Suprapubic skin (tissue), 3 donors: ENCODE data around the gene PODXL.

Source experiments
- CTCF ChIP-seq, 2 donors: fragments of 200-600 bp in 1 of 2; fragments of 450-650 bp in 1 of 2; sonication (generic) in 1 of 2; IDR thresholded peaks; one replicate each; pipeline ENCODE4 v1.5.1; 2016 to 2019; ENCODE audit warnings: antibody characterized with exemption in 2 of 2, mild to moderate bottlenecking in 1 of 2, moderate library complexity in 1 of 2
- POLR2A ChIP-seq, 2 donors: fragments of 450-650 bp; IDR thresholded peaks; one replicate each; pipeline ENCODE4 v1.6.1; 2017; ENCODE audit warnings: antibody characterized with exemption in 2 of 2, mild to moderate bottlenecking in 2 of 2, moderate library complexity in 2 of 2

DNA sequence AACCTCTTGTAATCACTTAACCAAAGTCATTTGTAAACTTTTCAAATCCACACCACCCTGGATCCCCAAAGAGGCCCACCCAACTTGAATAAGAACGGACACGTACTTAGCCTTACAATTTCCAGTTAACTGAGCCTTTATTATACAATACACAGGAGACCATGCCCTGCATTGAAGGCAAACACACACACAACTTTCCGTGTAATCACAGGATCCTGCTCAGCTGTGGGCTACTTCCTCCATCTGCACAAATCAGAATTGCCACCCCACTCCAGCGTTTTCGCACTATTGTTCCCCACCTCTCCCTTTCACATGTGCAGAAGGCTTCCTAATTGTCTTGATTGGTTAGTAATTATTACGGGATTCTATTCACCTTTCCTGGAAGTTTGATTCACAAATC is 12.1 kb upstream of the PODXL start:
- TF ChIP-seq CTCF (IDR thresholded peaks at IDR 0.05) (no peak), POLR2A (IDR thresholded peaks at IDR 0.05) (no peak)
